Raji (cell line): ENCODE results near the gene SHC2.

Experiments used
- POLR2A ChIP-seq: IDR thresholded peaks from 2 replicates; pipeline ENCODE4 v1.6.1; 2011; ENCODE audit warnings: low read depth, low read length, control low read depth; ENCODE audit not compliant: insufficient read depth

SHC2 gene

GRCh38 chr19:400976-401865 is 59.6 kb downstream of the SHC2 start:
- no peak for TF ChIP-seq POLR2A

DNA sequence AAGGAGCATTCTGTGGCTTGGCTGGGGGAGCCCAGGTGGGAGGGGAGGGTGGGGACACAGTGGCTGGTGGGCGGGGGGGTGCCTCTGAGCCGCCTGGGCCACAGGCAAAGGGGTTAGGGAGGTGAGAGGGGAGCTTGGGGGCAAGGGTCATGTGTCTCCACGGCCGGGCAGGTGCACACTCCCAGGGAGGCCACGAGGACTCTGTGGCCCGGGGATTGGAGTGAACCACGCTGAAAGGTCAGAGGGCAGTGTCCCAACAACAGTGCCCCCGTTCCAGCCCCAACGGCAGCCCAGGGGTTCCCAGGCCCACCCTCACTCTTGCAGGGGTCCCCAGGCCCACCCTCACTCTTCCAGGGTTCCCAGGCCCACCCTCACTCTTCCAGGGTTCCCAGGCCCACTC is 61.5 kb downstream of the SHC2 start:
- TF ChIP-seq POLR2A = no peak

DNA sequence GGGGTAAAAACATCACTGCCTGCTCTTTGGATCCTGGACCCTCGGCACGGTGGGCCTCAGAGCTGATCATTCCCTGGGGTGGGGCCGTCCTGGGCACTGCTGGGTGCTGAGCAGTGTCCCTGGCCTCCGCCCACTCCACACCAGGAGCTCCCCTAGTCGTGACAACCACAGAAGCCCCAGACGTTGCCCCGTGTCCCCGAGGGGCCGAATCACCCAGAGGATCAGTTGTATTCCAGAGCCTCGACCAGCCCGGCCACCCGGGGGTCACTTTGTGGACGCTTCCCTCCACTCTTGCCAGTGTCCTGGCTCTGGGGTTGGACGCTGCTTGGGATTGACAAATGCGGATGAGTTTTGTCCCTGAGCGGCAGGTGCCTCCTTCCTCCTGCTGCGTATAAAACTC is 62.1 kb downstream of the SHC2 start:
- no peak for TF ChIP-seq POLR2A

DNA sequence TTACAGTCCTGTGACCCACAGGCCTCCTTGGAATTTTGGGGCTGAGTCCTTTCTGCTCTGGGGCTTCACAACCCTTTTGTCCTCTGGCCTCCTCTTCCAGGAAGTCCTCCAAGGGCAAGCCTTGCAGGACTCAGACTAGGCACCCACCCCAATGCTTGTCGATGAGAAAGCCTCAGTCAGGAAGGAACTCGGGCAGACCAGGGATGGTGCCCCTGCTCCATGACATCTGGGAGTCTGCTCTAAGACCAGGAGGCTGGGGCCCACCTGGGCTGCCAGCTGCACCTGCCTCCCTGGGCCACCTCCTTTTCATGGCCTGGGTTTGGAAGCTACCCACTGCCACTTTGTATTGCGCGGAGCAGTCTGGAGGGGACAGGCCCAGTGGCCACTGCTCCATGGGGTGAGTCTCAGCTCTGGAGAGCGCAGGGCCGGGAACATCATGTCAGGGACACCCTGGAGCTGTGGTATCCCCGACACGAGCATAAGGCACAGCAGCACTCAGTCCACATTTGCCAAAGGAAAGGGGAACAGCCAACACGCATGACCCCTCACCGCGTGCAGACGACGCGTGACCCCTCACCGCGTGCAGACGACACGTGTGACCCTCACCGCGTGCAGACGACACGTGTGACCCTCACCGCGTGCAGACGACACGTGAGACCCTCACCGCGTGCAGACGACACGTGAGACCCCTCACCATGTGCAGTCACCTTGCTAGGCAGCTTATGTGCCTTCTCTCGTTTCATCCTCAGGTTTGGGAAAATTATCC is 62.7 kb downstream of the SHC2 start:
- no peak for TF ChIP-seq POLR2A

DNA sequence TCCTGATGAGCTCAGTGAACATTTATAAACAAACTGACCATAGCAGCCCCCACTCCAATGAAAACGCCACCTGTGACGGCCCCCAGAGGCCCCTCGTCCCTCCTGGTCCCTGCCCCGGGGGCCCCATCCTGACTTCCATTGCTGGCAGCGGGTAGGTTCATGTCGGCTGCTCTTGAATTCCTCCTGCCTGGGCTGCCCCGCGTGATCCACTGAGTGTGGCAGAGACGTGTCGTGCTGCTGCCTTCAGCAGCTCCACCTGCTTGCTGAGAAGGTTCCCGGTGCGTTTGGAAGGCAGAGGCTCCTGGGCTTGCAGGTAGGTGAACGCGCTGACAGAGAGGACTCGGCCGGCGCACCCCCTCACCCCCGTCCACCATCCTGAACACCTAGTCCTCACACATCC is 63.5 kb downstream of the SHC2 start:
- TF ChIP-seq POLR2A = no peak

- TF ChIP-seq POLR2A = no peak
These were observed 65.4 kb downstream of the SHC2 start for GRCh38 chr19:395467-395866.

DNA sequence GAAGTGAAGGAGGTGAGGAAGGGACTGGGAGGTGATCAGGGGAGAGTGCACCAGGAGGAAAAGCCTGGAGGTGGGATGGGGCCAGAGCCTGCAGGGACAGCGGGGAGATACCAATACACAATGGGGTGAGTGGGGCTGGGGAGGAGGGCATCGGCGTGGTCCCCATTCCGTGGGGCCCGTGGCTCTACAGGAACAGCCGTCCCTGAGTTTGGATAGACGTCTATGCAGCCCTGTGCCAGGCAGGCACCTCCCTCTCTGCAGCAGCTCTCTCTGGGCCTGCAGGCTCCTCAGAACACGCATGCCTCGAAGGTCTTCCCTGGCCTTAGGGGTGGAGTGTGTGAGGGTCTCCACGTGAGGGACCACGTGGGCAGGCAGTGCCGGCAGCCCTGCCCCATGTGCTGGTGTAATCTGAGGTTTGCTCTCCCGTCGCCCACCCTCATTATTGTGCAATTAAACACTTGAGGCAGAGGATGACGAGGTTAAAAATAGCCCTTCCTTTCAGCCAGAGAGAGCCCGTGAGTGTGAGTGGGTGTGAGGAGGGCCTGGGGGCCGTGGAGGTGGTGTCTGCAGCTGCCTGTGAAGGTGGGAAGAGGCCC is 68.4 kb downstream of the SHC2 start:
- no peak for TF ChIP-seq POLR2A

DNA sequence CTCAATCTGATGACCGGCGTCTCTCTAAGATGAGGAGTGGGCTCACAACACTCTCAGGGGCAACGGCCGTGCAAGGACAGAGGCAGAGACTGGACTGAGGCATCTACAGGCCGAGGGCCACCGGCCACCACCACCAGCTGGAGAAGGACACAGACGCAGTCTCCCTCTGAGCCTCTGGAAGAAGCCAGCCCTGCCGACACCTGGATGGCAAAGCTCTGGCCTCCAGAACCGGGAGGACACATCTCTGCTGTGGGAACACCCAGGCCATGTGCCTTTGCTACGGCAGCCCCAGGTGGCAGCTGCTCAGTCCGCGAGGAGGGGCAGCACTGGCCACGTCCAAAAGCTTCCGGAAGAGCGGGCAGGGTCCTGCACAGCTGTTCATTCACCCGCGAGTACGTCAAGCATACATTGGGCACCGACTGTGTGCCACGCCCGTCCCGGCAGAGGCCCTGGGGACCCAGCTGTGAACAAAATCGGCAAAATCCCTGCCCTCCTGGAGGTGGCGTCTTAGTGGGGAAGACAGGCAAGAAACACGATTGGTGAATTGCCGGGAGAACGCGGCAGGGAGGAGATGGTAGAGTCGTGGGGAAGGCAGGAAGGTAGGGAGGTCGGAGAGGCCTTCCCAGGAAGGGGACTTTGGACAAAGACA is 69.0 kb downstream of the SHC2 start:
- TF ChIP-seq POLR2A = no peak

- TF ChIP-seq POLR2A = no peak
These were observed 69.7 kb downstream of the SHC2 start for GRCh38 chr19:391207-391557.

- TF ChIP-seq POLR2A = no peak
These were observed 70.2 kb downstream of the SHC2 start for GRCh38 chr19:390386-391206.

- no peak for TF ChIP-seq POLR2A
These were observed 70.9 kb downstream of the SHC2 start for GRCh38 chr19:389935-390289.

GRCh38 chr19:389255-389934 is 71.4 kb downstream of the SHC2 start:
- TF ChIP-seq POLR2A = no peak

GRCh38 chr19:388691-389090 is 72.1 kb downstream of the SHC2 start:
- TF ChIP-seq POLR2A = no peak

DNA sequence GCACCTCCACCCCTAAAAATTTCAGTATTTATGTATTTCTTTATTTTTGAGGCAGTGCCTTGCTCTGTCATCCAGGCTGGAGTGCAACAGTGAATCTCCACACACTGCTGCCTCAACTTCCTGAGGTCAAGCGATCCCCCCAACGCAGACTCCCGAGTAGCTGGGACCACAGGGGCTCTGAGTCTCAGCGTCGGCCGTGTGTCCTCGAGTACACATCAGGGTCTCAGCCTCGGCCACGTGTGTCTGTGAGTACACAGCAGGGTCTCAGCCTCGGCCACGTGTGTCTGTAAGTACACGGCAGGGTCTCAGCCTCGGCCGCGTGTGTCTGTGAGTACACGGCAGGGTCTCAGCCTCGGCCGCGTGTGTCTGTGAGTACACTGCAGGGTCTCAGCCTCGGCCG is 73.1 kb downstream of the SHC2 start:
- TF ChIP-seq POLR2A = no peak
